NCI-H524 (cell line): Measurements from ENCODE around the gene CORO6.
A peak's percentile ranks its signal among the peaks of the same experiment; 100 is the strongest.

ENCODE experiments used
- DNase-seq, 2 experiments: peaks; one replicate each; lab custom pipeline; 2025; lab: John Stamatoyannopoulos, UW

The CORO6 gene

GRCh38 chr17:29565643-29566472 lies 56.9 kb downstream of the CORO6 start:
- peak; percentile 57 to 79 for DNase-seq
